HG03354 (cell line): Measurements from ENCODE around the gene C11orf58.
A peak's percentile ranks its signal among the peaks of the same experiment; 100 is the strongest.

Source experiments
- ATAC-seq: cut with Tn5 transposase; IDR thresholded peaks from one replicate; pipeline ENCODE4 v1.9.1; 2021; ENCODE audit warnings: mild to moderate bottlenecking; ENCODE audit not compliant: unreplicated experiment, poor library complexity, severe bottlenecking

Gene C11orf58

GRCh38 chr11:16738193-16738946 is at the start of gene C11orf58:
Gene C11orf58, plus strand, starts transcription at chr11:16738647. Its CDS starts 132 bp downstream, at chr11:16738779.
- peak; percentile 97 for ATAC-seq

- ATAC-seq = no peak
Observed at GRCh38 chr11:16690086-16690485, 48.4 kb upstream of the C11orf58 start.

GRCh38 chr11:16703795-16704194 is 34.7 kb upstream of the C11orf58 start:
- no peak for ATAC-seq

- no peak for ATAC-seq
Observed at GRCh38 chr11:16713594-16713993, 24.9 kb upstream of the C11orf58 start.

- no peak for ATAC-seq
Observed at GRCh38 chr11:16722581-16723344, 15.7 kb upstream of the C11orf58 start.

GRCh38 chr11:16727806-16728205 is 10.6 kb upstream of the C11orf58 start:
- ATAC-seq = no peak

GRCh38 chr11:16737818-16738192 is 642 bp upstream of the C11orf58 start:
- peak; percentile 13 for ATAC-seq

GRCh38 chr11:16738947-16739815 is 734 bp downstream of the C11orf58 start:
- ATAC-seq = peak; percentile 4

GRCh38 chr11:16741473-16741872 is 3.0 kb downstream of the C11orf58 start:
- ATAC-seq = no peak

GRCh38 chr11:16743478-16743877 is 5.0 kb downstream of the C11orf58 start:
- ATAC-seq = no peak

- ATAC-seq = no peak
Observed at GRCh38 chr11:16744128-16744725, 5.8 kb downstream of the C11orf58 start.

- ATAC-seq = no peak
Observed at GRCh38 chr11:16745950-16746605, 7.6 kb downstream of the C11orf58 start.

- no peak for ATAC-seq
Observed at GRCh38 chr11:16749092-16749491, 10.6 kb downstream of the C11orf58 start.

- ATAC-seq = peak; percentile 55
Observed at GRCh38 chr11:16749666-16750065, 11.2 kb downstream of the C11orf58 start.

- peak; percentile 70 for ATAC-seq
Observed at GRCh38 chr11:16750417-16750816, 12.0 kb downstream of the C11orf58 start.

GRCh38 chr11:16758382-16759024 is 20.1 kb downstream of the C11orf58 start:
- no peak for ATAC-seq

GRCh38 chr11:16759857-16760508 is 21.5 kb downstream of the C11orf58 start:
- no peak for ATAC-seq

GRCh38 chr11:16763746-16764145 is 25.3 kb downstream of the C11orf58 start:
- no peak for ATAC-seq
